WI38 (cell line): ENCODE measurements around the gene NACC1.
"Not testable (repeated sequence)": the region's sequence is repeated elsewhere in the genome, so short reads cannot be mapped to it uniquely, and the experiment has no call there.

Source experiments
- H3K4me3 ChIP-seq: 2 replicates; pipeline ENCODE4 v1.5.1; 2011; ENCODE audit warnings: low read depth, mild to moderate bottlenecking, control low read depth, low read length
- CTCF ChIP-seq: IDR thresholded peaks from 2 replicates; pipeline ENCODE4 v1.5.1; 2012; ENCODE audit warnings: low read depth, mild to moderate bottlenecking, control low read depth, low read length

Gene NACC1

GRCh38 chr19:13181747-13182388, 63.8 kb downstream of the NACC1 start:
- TF ChIP-seq CTCF, result no peak
- H3K4me3 ChIP-seq, result no peak overlapping the region

- H3K4me3 ChIP-seq, result not testable (repeated sequence)
Measured at GRCh38 chr19:13184926-13185325, 66.9 kb downstream of the NACC1 start.

- H3K4me3 ChIP-seq, result not testable (repeated sequence)
Measured at GRCh38 chr19:13185763-13186657, 67.9 kb downstream of the NACC1 start.

GRCh38 chr19:13186688-13187087, 68.6 kb downstream of the NACC1 start:
- not testable (repeated sequence) for H3K4me3 ChIP-seq

- TF ChIP-seq CTCF, result no peak
- H3K4me3 ChIP-seq, result no peak overlapping the region
Measured at GRCh38 chr19:13187419-13187818, 69.4 kb downstream of the NACC1 start.

- TF ChIP-seq CTCF, result no peak
- H3K4me3 ChIP-seq, result no peak overlapping the region
Measured at GRCh38 chr19:13189600-13189999, 71.5 kb downstream of the NACC1 start.
